ENCODE measurements around the gene MYH6. TPM values are rescaled to one million over a fixed set of nuclear protein-coding genes. Genes with fewer than 3 reads are reported as not detected.

MYH6 gene
- total and polyA plus RNA-seq, 2 donors (not counting 1 experiment from before 2014, with no cell fraction given) = not detected

GRCh38 chr14:23364164-23365035 lies 43.7 kb downstream of the MYH6 start:
- Histone ChIP-seq H3K4me1 (ENCODE audit: control insufficient read depth, extremely low read depth, insufficient read depth, low read length) (no peaks in the 10 kb centered on the region), H3K27me3 (ENCODE audit: control insufficient read depth, insufficient read depth, low read length) (peaks cover 20% of the 10 kb centered on the region), H3K27ac (ENCODE audit: insufficient read depth, low read length) (peak overlapping the region; percentile 62), H3K79me2 (ENCODE audit: control insufficient read depth, insufficient read depth, low read length) (no peaks in the 10 kb centered on the region), H4K20me1 (ENCODE audit: control insufficient read depth, extremely low read depth, insufficient read depth, low read length) (no peaks in the 10 kb centered on the region), H3K9me3 (ENCODE audit: control insufficient read depth, insufficient read depth, low read depth, low read length) (no peaks in the 10 kb centered on the region), H2AFZ (ENCODE audit: low read length) (peak overlapping the region; percentile 10), H3K4me3 (replicated peaks in 1 of 4; ENCODE audit: control extremely low read depth in 1 of 4, insufficient read depth in 1 of 4, low read depth in 3 of 4, low read length in 4 of 4) (peak overlapping the region; percentile 17 to 69 (median 46)), H3K9ac (ENCODE audit: insufficient read depth, low read length) (peak overlapping the region; percentile 48), H3K4me2 (ENCODE audit: extremely low read depth, insufficient read depth, low read length) (peak overlapping the region; percentile 58), H3K36me3 (ENCODE audit: control insufficient read depth, insufficient read depth, low read length) (no peaks in the 10 kb centered on the region)
- peak; percentile 11 to 13 for DNase-seq (ENCODE audit: low read depth in 2 of 2)
- no peak for TF ChIP-seq CTCF (conservative IDR thresholded peaks at IDR 0.05 in 1 of 2, IDR thresholded peaks at IDR 0.05 in 1 of 2; ENCODE audit: low read depth in 1 of 2, low read length in 2 of 2)
- no peak for TF ChIP-seq EZH2 (IDR thresholded peaks at IDR 0.05; ENCODE audit: low read length, missing control alignments)

- Histone ChIP-seq H3K27ac (ENCODE audit: insufficient read depth, low read length) (no peak overlapping the region), H3K36me3 (ENCODE audit: control insufficient read depth, insufficient read depth, low read length) (no peaks in the 10 kb centered on the region), H4K20me1 (ENCODE audit: control insufficient read depth, extremely low read depth, insufficient read depth, low read length) (no peaks in the 10 kb centered on the region), H3K27me3 (ENCODE audit: control insufficient read depth, insufficient read depth, low read length) (peaks cover 13% of the 10 kb centered on the region), H3K9me3 (ENCODE audit: control insufficient read depth, insufficient read depth, low read depth, low read length) (no peaks in the 10 kb centered on the region), H3K9ac (ENCODE audit: insufficient read depth, low read length) (no peak overlapping the region), H3K79me2 (ENCODE audit: control insufficient read depth, insufficient read depth, low read length) (no peaks in the 10 kb centered on the region), H3K4me2 (ENCODE audit: extremely low read depth, insufficient read depth, low read length) (no peak overlapping the region), H3K4me3 (replicated peaks in 1 of 4; ENCODE audit: control extremely low read depth in 1 of 4, insufficient read depth in 1 of 4, low read depth in 3 of 4, low read length in 4 of 4) (no peak overlapping the region), H2AFZ (ENCODE audit: low read length) (no peak overlapping the region), H3K4me1 (ENCODE audit: control insufficient read depth, extremely low read depth, insufficient read depth, low read length) (no peaks in the 10 kb centered on the region)
- TF ChIP-seq EZH2 (IDR thresholded peaks at IDR 0.05; ENCODE audit: low read length, missing control alignments) = no peak
- peak; percentile 8 to 32 for TF ChIP-seq CTCF (conservative IDR thresholded peaks at IDR 0.05 in 1 of 2, IDR thresholded peaks at IDR 0.05 in 1 of 2; ENCODE audit: low read depth in 1 of 2, low read length in 2 of 2)
- DNase-seq (ENCODE audit: low read depth in 2 of 2) = peak; percentile 11 to 34
Observed at GRCh38 chr14:23362200-23362599, 45.9 kb downstream of the MYH6 start.

- H3K79me2 ChIP-seq (ENCODE audit: control insufficient read depth, insufficient read depth, low read length) = no peaks in the 10 kb centered on the region
- H4K20me1 ChIP-seq (ENCODE audit: control insufficient read depth, extremely low read depth, insufficient read depth, low read length) = no peaks in the 10 kb centered on the region
- no peaks in the 10 kb centered on the region for H3K36me3 ChIP-seq (ENCODE audit: control insufficient read depth, insufficient read depth, low read length)
- H3K9ac ChIP-seq (ENCODE audit: insufficient read depth, low read length) = no peak overlapping the region
- H3K4me3 ChIP-seq (replicated peaks in 1 of 4; ENCODE audit: control extremely low read depth in 1 of 4, insufficient read depth in 1 of 4, low read depth in 3 of 4, low read length in 4 of 4) = no peak overlapping the region
- H3K9me3 ChIP-seq (ENCODE audit: control insufficient read depth, insufficient read depth, low read depth, low read length) = no peaks in the 10 kb centered on the region
- no peaks in the 10 kb centered on the region for H3K4me1 ChIP-seq (ENCODE audit: control insufficient read depth, extremely low read depth, insufficient read depth, low read length)
- H3K27ac ChIP-seq (ENCODE audit: insufficient read depth, low read length) = no peak overlapping the region
- DNase-seq (ENCODE audit: low read depth in 2 of 2) = no peak
- no peak overlapping the region for H3K4me2 ChIP-seq (ENCODE audit: extremely low read depth, insufficient read depth, low read length)
- TF ChIP-seq CTCF (conservative IDR thresholded peaks at IDR 0.05 in 1 of 2, IDR thresholded peaks at IDR 0.05 in 1 of 2; ENCODE audit: low read depth in 1 of 2, low read length in 2 of 2) (no peak), EZH2 (IDR thresholded peaks at IDR 0.05; ENCODE audit: low read length, missing control alignments) (no peak)
- H2AFZ ChIP-seq (ENCODE audit: low read length) = no peak overlapping the region
- H3K27me3 ChIP-seq (ENCODE audit: control insufficient read depth, insufficient read depth, low read length) = peaks cover 8% of the 10 kb centered on the region
Observed at GRCh38 chr14:23361763-23362162, 46.3 kb downstream of the MYH6 start.
